Effector memory CD4-positive, alpha-beta T cell (primary cell): Measurements from ENCODE around the gene MRPL28.
"Not testable (repeated sequence)": the region's sequence is repeated elsewhere in the genome, so short reads cannot be mapped to it uniquely, and the experiment has no call there.

Experiments
- DNase-seq, 3 donors: peaks; one replicate each; pipeline ENCODE4 v3.0.0-alpha.2; 2020
- H3K27ac ChIP-seq: 2 replicates; pipeline ENCODE4 v1.7.0; 2013; ENCODE audit warnings: mild to moderate bottlenecking, low read length, moderate library complexity; ENCODE audit not compliant: insufficient read depth, poor library complexity, severe bottlenecking
- H3K27me3 ChIP-seq: replicated peaks from 2 replicates; pipeline ENCODE4 v1.7.0; 2013; ENCODE audit warnings: mild to moderate bottlenecking, low read length; ENCODE audit not compliant: insufficient read depth, control insufficient read depth, poor library complexity, severe bottlenecking
- H3K36me3 ChIP-seq: 2 replicates; pipeline ENCODE4 v1.7.0; 2013; ENCODE audit warnings: mild to moderate bottlenecking, low read length, moderate library complexity; ENCODE audit not compliant: control insufficient read depth, insufficient read depth
- H3K4me1 ChIP-seq: 2 replicates; pipeline ENCODE4 v1.7.0; 2013; ENCODE audit warnings: low read length, mild to moderate bottlenecking; ENCODE audit not compliant: control insufficient read depth, insufficient read depth, poor library complexity, severe bottlenecking
- H3K4me3 ChIP-seq: 2 replicates; pipeline ENCODE4 v1.7.0; 2013; ENCODE audit warnings: low read length, low read depth, mild to moderate bottlenecking; ENCODE audit not compliant: insufficient read depth, poor library complexity, severe bottlenecking
- H3K9me3 ChIP-seq: 2 replicates; pipeline ENCODE4 v1.7.0; 2013; ENCODE audit warnings: mild to moderate bottlenecking, low read length, moderate library complexity; ENCODE audit not compliant: control insufficient read depth

The MRPL28 gene

DNA sequence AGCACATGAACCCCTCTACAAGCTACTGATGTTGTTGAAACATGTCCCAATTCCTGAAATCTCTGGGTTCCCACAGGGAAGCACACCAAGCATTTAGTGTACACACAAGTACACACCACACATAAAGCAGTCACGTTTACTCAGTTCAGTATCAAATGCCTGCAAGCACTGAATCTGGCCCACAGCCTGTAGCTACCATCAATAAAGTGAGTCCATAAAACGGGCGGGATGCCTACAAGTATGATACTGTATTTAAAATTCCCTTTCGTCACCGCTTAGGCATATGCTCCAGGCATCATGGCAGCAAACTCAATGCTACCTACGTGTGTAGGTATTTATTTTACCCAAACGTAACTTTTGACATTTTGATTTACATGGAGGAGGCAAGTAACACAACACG, 20.1 kb downstream of the MRPL28 start:
- peaks cover 41% of the 10 kb centered on the region for H3K4me1 ChIP-seq
- H3K27me3 ChIP-seq = no peaks in the 10 kb centered on the region
- no peak overlapping the region for H3K27ac ChIP-seq
- H3K9me3 ChIP-seq = no peaks in the 10 kb centered on the region
- H3K36me3 ChIP-seq = peaks cover under 1% of the 10 kb centered on the region
- no peak overlapping the region for H3K4me3 ChIP-seq
- DNase-seq = no peak

DNA sequence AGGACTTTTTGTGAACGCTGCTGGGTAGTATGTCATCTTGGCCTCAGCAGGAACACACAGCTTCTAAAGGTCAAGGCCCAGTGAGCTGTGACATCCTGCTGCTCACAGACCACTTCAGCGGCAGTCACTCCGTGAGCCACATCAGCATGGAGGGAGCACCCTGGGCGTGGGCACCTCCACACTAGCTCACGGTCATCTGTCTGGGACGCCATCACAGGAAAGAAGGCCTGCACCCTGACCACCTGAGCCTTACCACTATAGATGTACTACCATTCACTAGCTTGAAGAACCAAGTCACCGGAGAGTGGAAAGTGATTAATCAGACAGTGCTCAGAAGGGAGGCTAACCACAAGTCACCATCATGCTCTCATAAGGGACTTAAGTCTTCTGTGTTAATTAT, 21.1 kb downstream of the MRPL28 start:
- Histone ChIP-seq H3K27ac (no peak overlapping the region), H3K27me3 (no peaks in the 10 kb centered on the region), H3K4me3 (no peak overlapping the region), H3K4me1 (peaks cover 31% of the 10 kb centered on the region), H3K36me3 (peaks cover 9% of the 10 kb centered on the region), H3K9me3 (no peaks in the 10 kb centered on the region)
- no peak for DNase-seq

DNA sequence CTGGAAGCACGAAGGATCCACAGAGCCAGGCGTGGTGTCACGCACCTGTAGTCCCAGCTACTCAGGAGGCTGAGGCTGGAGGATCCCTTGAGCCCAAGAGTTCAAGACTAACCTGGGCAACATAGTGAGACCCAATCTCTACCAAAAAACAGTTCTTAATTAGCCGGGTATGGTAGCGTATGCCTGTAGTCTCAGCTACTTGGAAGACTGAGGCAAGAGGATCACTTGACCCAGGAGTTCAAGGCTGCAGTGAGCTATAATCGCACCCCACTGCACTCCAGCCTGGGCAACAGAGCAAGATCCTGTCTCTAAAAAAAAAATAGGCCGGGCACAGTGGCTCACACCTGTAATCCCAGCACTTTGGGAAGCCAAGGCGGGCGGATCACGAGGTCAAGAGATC, 21.8 kb downstream of the MRPL28 start:
- H3K9me3 ChIP-seq, H3K27ac ChIP-seq, DNase-seq, H3K4me3 ChIP-seq, H3K36me3 ChIP-seq, H3K27me3 ChIP-seq: not testable (repeated sequence)
- H3K4me1 ChIP-seq = peaks cover 24% of the 10 kb centered on the region

DNA sequence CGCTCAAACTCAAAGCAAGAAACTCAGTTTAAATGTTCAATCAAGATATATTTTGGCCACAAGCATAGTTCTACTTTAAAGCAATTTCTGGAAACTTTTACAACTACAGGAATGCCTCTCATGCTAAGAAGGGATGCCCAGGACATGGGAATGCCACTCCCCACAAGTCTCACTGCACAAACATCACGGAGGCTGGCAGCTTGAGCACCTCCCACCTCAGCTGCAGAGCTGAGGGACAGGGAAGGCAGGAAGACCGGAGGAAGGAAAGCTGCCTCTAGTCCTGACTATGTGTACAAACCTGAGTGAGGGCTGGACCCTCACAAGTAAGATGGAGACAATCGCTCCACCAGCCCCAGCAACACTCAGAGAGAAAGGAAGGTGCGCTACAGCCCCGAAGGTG, 23.1 kb downstream of the MRPL28 start:
- no peak for DNase-seq
- no peak overlapping the region for H3K4me3 ChIP-seq
- H3K27ac ChIP-seq = no peak overlapping the region
- no peaks in the 10 kb centered on the region for H3K9me3 ChIP-seq
- peaks cover 23% of the 10 kb centered on the region for H3K4me1 ChIP-seq
- peaks cover 14% of the 10 kb centered on the region for H3K36me3 ChIP-seq
- H3K27me3 ChIP-seq = no peaks in the 10 kb centered on the region

DNA sequence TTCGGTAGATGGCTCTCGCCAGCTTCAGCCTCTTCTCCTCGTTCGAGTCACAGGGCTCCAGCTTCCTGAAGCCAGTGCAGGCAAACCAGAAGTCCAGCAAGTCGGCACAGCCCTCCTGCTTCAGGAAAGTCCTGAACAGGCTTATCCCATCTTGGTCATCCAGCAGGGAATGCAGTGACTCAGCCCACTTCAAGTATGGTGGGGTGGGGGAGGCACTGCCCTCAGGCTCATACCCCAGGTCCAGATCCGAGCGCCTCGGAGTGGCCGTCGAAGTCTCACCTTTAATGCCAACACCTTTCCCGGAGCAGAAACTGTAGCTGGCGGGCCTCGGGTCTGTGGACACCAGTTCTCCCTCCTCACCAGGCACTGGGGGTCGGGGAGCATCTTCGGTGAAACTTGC, 23.8 kb downstream of the MRPL28 start:
- Histone ChIP-seq H3K4me3 (no peak overlapping the region), H3K9me3 (no peaks in the 10 kb centered on the region), H3K4me1 (peaks cover 23% of the 10 kb centered on the region), H3K27me3 (no peaks in the 10 kb centered on the region), H3K36me3 (peaks cover 15% of the 10 kb centered on the region), H3K27ac (no peak overlapping the region)
- no peak for DNase-seq

DNA sequence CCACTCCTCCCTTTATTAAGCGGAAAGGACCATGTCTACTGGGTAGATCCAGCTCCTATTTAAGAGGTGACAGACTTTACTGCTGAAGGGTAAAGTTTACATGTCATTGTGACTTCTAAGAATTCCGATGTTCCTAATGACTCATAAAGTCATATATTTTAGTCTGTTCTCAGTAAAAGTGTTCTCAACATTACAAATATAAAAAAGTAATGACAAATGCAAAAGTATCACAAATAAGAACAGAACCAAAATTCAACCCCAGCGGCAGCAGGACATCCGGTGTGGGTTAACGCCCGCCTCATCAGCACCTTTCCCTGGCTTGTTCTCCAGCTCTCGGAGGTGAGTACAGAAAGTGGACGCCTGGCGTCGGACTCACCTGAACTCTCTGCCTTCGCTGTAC, 24.6 kb downstream of the MRPL28 start:
- peaks cover 15% of the 10 kb centered on the region for H3K36me3 ChIP-seq
- no peak for DNase-seq
- no peaks in the 10 kb centered on the region for H3K27me3 ChIP-seq
- no peak overlapping the region for H3K4me3 ChIP-seq
- H3K9me3 ChIP-seq = no peaks in the 10 kb centered on the region
- H3K27ac ChIP-seq = no peak overlapping the region
- peaks cover 20% of the 10 kb centered on the region for H3K4me1 ChIP-seq

DNA sequence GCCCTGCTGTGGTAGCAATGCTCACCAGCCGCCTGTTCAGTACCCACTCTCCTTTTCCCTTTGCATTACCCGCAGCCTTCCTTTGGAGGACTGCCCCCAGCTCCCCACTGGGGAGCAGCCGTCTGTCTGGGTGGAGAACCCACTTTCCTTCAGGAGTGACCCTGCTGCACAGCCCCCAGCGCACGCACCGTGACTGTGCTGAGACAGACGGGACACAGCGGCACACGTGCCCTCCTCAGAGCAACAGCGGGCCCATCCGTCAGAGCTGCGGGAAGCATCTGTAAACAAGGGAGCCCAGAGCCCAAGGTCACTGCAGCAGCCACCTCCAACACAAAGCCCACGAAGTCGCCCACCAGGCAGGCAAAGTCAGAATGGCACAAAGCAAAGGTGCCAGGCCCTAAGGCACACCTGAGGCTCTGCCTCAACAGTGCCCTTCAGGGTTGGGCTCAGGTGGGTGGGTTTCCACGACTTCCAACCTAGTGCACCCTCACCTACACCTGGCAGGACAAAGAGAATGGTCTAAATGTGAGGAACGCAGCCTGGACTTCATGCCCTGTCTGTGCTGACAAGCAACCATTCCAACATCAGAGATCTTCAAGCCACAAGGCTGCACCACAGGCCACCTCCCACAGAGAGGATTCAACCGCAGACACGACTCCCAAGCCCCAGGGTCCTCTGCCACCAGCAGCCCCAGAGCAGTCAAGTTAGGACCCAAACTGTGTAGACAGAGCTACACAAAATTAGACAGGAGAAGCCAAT, 27.7 kb downstream of the MRPL28 start:
- Histone ChIP-seq H3K27me3 (no peaks in the 10 kb centered on the region), H3K9me3 (no peaks in the 10 kb centered on the region), H3K4me3 (no peak overlapping the region), H3K4me1 (peaks cover 27% of the 10 kb centered on the region), H3K27ac (no peak overlapping the region), H3K36me3 (peaks cover 15% of the 10 kb centered on the region)
- no peak for DNase-seq

DNA sequence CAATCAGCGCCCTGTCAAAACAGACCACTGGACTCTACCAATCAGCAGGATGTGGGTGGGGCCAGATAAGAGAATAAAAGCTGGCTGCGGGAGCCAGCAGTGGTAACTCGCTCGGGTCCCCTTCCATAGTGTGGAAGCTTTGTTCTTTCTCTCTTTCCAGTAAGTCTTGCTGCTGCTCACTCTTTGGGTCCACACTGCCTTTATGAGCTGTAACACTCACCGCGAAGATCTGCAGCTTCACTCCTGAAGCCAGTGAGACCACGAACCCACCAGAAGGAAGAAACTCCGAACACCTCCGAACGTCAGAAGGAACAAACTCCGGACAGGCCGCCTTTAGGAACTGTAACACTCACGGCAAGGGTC, 28.4 kb downstream of the MRPL28 start:
- peaks cover 15% of the 10 kb centered on the region for H3K36me3 ChIP-seq
- not testable (repeated sequence) for H3K9me3 ChIP-seq, H3K4me3 ChIP-seq, H3K27me3 ChIP-seq, DNase-seq, H3K27ac ChIP-seq
- H3K4me1 ChIP-seq = peaks cover 27% of the 10 kb centered on the region

DNA sequence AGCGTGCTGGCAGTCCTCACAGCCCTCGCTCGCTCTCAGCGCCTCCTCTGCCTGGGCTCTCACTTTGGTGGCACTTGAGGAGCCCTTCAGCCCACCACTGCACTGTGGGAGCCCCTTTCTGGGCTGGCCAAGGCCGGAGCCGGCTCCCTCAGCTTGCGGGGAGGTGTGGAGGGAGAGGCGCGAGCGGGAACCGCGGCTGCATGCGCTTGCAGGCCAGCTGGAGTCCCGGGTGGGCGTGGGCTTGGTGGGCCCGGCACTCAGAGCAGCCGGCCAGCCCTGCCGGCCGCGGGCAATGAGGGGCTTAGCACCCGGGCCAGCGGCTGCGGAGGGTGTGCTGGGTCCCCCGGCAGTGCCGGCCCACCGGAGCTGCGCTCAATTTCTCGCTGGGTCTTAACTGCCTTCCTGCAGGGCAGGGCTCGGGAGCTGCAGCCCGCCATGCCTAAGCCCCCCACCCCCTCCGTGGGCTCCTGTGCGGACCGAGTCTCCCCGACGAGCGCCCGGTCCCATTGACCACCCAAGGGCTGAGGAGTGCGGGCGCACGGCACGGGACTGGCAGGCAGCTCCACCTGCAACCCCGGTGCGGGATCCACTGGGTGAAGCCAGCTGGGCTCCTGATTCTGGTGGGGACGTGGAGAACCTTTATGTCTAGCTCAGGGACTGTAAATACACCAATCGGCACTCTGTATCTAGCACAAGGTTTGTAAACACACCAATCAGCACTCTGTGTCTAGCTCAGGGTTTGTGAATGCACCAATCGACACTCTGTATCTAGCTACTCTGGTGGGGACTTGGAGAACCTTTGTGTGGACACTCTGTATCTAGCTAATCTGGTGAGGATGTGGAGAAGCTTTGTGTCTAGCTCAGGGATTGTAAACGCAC, 29.0 kb downstream of the MRPL28 start:
- Histone ChIP-seq H3K4me1 (peaks cover 27% of the 10 kb centered on the region), H3K36me3 (peaks cover 15% of the 10 kb centered on the region)
- H3K9me3 ChIP-seq, H3K4me3 ChIP-seq, H3K27ac ChIP-seq, H3K27me3 ChIP-seq, DNase-seq: not testable (repeated sequence)

DNA sequence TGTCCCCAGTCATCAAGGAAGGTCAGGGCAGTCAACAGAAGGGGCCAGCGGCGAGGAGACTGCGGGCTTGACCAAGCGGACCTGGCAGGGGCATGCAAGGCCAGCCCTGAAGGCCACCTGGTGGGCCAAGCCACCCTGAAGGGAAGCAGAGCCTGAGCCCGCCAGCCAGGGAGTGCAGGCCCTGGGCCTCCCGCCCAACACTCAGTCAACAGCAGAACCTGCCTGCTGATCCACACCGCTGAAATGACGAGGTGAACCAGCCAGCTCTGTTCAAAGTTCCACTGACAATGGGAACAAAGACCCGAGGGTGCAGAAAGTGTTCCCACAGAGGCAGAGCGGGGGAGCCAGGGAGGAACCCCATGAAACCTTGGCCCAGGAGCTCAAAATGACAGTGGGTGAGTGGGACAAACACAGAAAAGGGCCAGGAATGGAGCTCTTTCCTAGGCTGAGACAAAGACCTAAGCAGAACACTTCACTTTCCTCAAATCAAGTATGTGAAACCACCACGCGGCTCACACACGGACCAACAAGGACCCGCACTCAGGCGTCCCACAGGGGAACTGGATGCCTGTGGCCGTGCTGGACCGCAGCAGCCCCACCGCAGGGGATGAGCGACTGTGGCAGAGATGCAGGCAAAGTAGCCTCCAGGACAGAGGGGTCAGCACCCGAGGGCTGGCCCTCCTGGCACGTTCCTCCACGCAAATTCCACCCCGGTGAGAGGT, 29.8 kb downstream of the MRPL28 start:
- Histone ChIP-seq H3K27ac (no peak overlapping the region), H3K27me3 (no peaks in the 10 kb centered on the region), H3K9me3 (no peaks in the 10 kb centered on the region), H3K4me3 (no peak overlapping the region), H3K36me3 (peaks cover 15% of the 10 kb centered on the region), H3K4me1 (peaks cover 19% of the 10 kb centered on the region)
- no peak for DNase-seq
